ENCODE data around the gene STK4. TPM values are rescaled to one million over a fixed set of nuclear protein-coding genes. Genes with fewer than 3 reads are reported as not detected.
A peak's percentile ranks its signal among the peaks of the same experiment; 100 is the strongest.

The STK4 gene
- total and polyA plus RNA-seq, 12 donors: 7.1 to 39.3 (median 28.0) TPM

GRCh38 chr20:45111285-45111684 lies 145.0 kb downstream of the STK4 start:
- Histone ChIP-seq H3K4me3 (no peak overlapping the region), H3K27me3 (peaks cover 4% of the 10 kb centered on the region), H3K36me3 (replicated peaks in 1 of 2) (no peaks in the 10 kb centered on the region), H3K4me1 (replicated peaks in 1 of 2) (no peaks in the 10 kb centered on the region), H3K27ac (no peak overlapping the region), H3K9me3 (replicated peaks in 1 of 3) (no peaks in the 10 kb centered on the region)
- DNase-seq: no peak
- intact Hi-C loops (cut with DNase I): loop anchor here in 1 of 2 donors (10.0 kb wide), 1 partner anchor 96 kb away; no protein-coding TSS in a partner anchor
- WGBS, 4 donors: 61 to 83% (median 76%) methylated on average over 9 to 11 of the region's 11 CpGs
- TF ChIP-seq CTCF (IDR thresholded peaks at IDR 0.05): no peak
- TF ChIP-seq POLR2A (IDR thresholded peaks at IDR 0.05): no peak

- Histone ChIP-seq H3K36me3 (replicated peaks in 1 of 2) (no peaks in the 10 kb centered on the region), H3K4me1 (replicated peaks in 1 of 2) (no peaks in the 10 kb centered on the region), H3K9me3 (replicated peaks in 1 of 3) (no peaks in the 10 kb centered on the region), H3K27ac (no peak overlapping the region), H3K4me3 (no peak overlapping the region), H3K27me3 (peaks cover 4% of the 10 kb centered on the region)
- 39 to 51% (median 46%) methylated on average over 16 to 17 of the region's 17 CpGs for WGBS, 4 donors
- DNase-seq: no peak
- intact Hi-C loops (cut with DNase I): loop anchor here in 1 of 2 donors (10.0 kb wide), 1 partner anchor 97 kb away; no protein-coding TSS in a partner anchor
- TF ChIP-seq POLR2A (IDR thresholded peaks at IDR 0.05) (no peak), CTCF (IDR thresholded peaks at IDR 0.05) (peak; percentile 20 to 50 (median 45))
These were observed 145.6 kb downstream of the STK4 start for GRCh38 chr20:45111799-45112471.

GRCh38 chr20:45112754-45113153 lies 146.4 kb downstream of the STK4 start:
- no peaks in the 10 kb centered on the region for H3K9me3 ChIP-seq (replicated peaks in 1 of 3)
- H3K4me3 ChIP-seq: no peak overlapping the region
- no peaks in the 10 kb centered on the region for H3K36me3 ChIP-seq (replicated peaks in 1 of 2)
- no peaks in the 10 kb centered on the region for H3K4me1 ChIP-seq (replicated peaks in 1 of 2)
- intact Hi-C loops (cut with DNase I): loop anchor here in 1 of 2 donors (10.0 kb wide), 1 partner anchor 98 kb away; no protein-coding TSS in a partner anchor
- H3K27ac ChIP-seq: no peak overlapping the region
- DNase-seq: no peak
- H3K27me3 ChIP-seq: peaks cover 5% of the 10 kb centered on the region
- TF ChIP-seq CTCF (IDR thresholded peaks at IDR 0.05) (no peak), POLR2A (IDR thresholded peaks at IDR 0.05) (no peak)

- no peaks in the 10 kb centered on the region for H3K4me1 ChIP-seq (replicated peaks in 1 of 2)
- 84 to 92% (median 89%) methylated on average over 3 of the region's 3 CpGs for WGBS, 4 donors
- TF ChIP-seq POLR2A (IDR thresholded peaks at IDR 0.05) (no peak), CTCF (IDR thresholded peaks at IDR 0.05) (no peak)
- intact Hi-C loops (cut with DNase I): loop anchor here in 1 of 2 donors (10.0 kb wide), 1 partner anchor 99 kb away; no protein-coding TSS in a partner anchor
- H3K27me3 ChIP-seq: peaks cover 9% of the 10 kb centered on the region
- H3K4me3 ChIP-seq: no peak overlapping the region
- DNase-seq: no peak
- no peak overlapping the region for H3K27ac ChIP-seq
- no peaks in the 10 kb centered on the region for H3K36me3 ChIP-seq (replicated peaks in 1 of 2)
- no peaks in the 10 kb centered on the region for H3K9me3 ChIP-seq (replicated peaks in 1 of 3)
These were observed 147.6 kb downstream of the STK4 start for GRCh38 chr20:45113865-45114264.

Measured in adrenal gland (tissue), 12 donors.